Calu3 (cell line): ENCODE data around the gene RAPGEF4. TPM values are rescaled to one million over a fixed set of nuclear protein-coding genes. Genes with fewer than 3 reads are reported as not detected.

Experiments
- BruUV-seq: library from RNA; stranded (reverse); fragments of 400-500 nt; replicated peaks from 2 replicates; lab custom pipeline; 2021; lab: Mats Ljungman, UMichigan
- CTCF ChIA-PET: fragments of 300-600 bp; sonication (Branson Sonifier 250); formaldehyde crosslinking; loops from one replicate; lab custom pipeline; 2022; ENCODE audit warnings: antibody characterized with exemption; lab: Charles Lee
- DNase-seq: peaks from one replicate; pipeline ENCODE4 v3.0.0; 2022
- H3K27ac Mint-ChIP-seq: one replicate; pipeline ENCODE4 v1.8.0; 2022; ENCODE audit warnings: mixed read lengths; ENCODE audit not compliant: unreplicated experiment
- H3K27me3 Mint-ChIP-seq: one replicate; pipeline ENCODE4 v1.8.0; 2022; ENCODE audit warnings: mixed read lengths; ENCODE audit not compliant: unreplicated experiment
- H3K36me3 Mint-ChIP-seq: one replicate; pipeline ENCODE4 v1.8.0; 2022; ENCODE audit warnings: mild to moderate bottlenecking, moderate library complexity, mixed read lengths; ENCODE audit not compliant: insufficient read depth, unreplicated experiment
- H3K4me1 Mint-ChIP-seq: one replicate; pipeline ENCODE4 v1.8.0; 2022; ENCODE audit warnings: mild to moderate bottlenecking, low read depth, mixed read lengths; ENCODE audit not compliant: unreplicated experiment
- H3K4me3 Mint-ChIP-seq: one replicate; pipeline ENCODE4 v1.8.0; 2022; ENCODE audit warnings: mild to moderate bottlenecking, low read depth, moderate library complexity, mixed read lengths; ENCODE audit not compliant: unreplicated experiment
- H3K9me3 Mint-ChIP-seq: one replicate; pipeline ENCODE4 v1.8.0; 2022; ENCODE audit warnings: low read depth, mixed read lengths; ENCODE audit not compliant: unreplicated experiment
- CTCF ChIP-seq: fragments of 200-600 bp; IDR thresholded peaks from one replicate; pipeline ENCODE4 v1.8.0; 2022; ENCODE audit warnings: antibody characterized with exemption; ENCODE audit not compliant: unreplicated experiment
- intact Hi-C: fragments of 100-400 bp; cut with micrococcal nuclease; formaldehyde crosslinking; loops from one replicate; pipeline ENCODE4 v1.10.0; 2022; ENCODE audit not compliant: unreplicated experiment
- total RNA-seq: library from RNA; stranded (reverse); gene quantifications from 2 replicates; pipeline ENCODE4 v1.2.3, GENCODE V29; 2022

RAPGEF4 gene
- total RNA-seq, 1 experiment from 2014 or later = 1.8 TPM

GRCh38 chr2:172996387-172996961, 260.8 kb downstream of the RAPGEF4 start:
- Mint-ChIP-seq H3K27ac (no peak overlapping the region), H3K9me3 (no peaks in the 10 kb centered on the region), H3K36me3 (no peaks in the 10 kb centered on the region), H3K27me3 (no peaks in the 10 kb centered on the region), H3K4me3 (no peak overlapping the region), H3K4me1 (peaks cover 32% of the 10 kb centered on the region)
- TF ChIP-seq CTCF = no peak
- no TSS peak for BruUV-seq
- no peak for DNase-seq
- intact Hi-C loops = no loop called here
- CTCF ChIA-PET = interaction anchor here (0.6 to 1.1 kb wide), 2 partner anchors 16 to 1338 kb away, joined by 3 to 4 read pairs; partner anchors contain the start of gene SP9

GRCh38 chr2:172997031-172997430, 261.4 kb downstream of the RAPGEF4 start:
- intact Hi-C loops = no loop called here
- Mint-ChIP-seq H3K9me3 (no peaks in the 10 kb centered on the region), H3K36me3 (no peaks in the 10 kb centered on the region), H3K27me3 (no peaks in the 10 kb centered on the region), H3K27ac (no peak overlapping the region), H3K4me3 (no peak overlapping the region), H3K4me1 (peaks cover 32% of the 10 kb centered on the region)
- TF ChIP-seq CTCF = no peak
- CTCF ChIA-PET = no interaction called here
- BruUV-seq = no TSS peak
- DNase-seq = no peak

GRCh38 chr2:172998547-172999272, 263.1 kb downstream of the RAPGEF4 start:
- Mint-ChIP-seq H3K27ac (no peak overlapping the region), H3K36me3 (no peaks in the 10 kb centered on the region)

More at GRCh38 chr2:172998547-172999272, 263.1 kb downstream of the RAPGEF4 start:
- Mint-ChIP-seq H3K4me1 (peaks cover 43% of the 10 kb centered on the region), H3K27me3 (no peaks in the 10 kb centered on the region), H3K4me3 (no peak overlapping the region), H3K9me3 (no peaks in the 10 kb centered on the region)
- DNase-seq = no peak
- TF ChIP-seq CTCF = no peak
- CTCF ChIA-PET = interaction anchor here (1.4 kb wide), 1 partner anchor 150 kb away, joined by 3 read pairs; no protein-coding TSS in a partner anchor
- intact Hi-C loops = no loop called here
- no TSS peak for BruUV-seq
